Kidney (tissue), 14 donors: ENCODE measurements around the gene MRTFB. TPM values are rescaled to one million over a fixed set of nuclear protein-coding genes. Genes with fewer than 3 reads are reported as not detected.

Experiments used
- DNase-seq, 5 donors: peaks; one replicate each; pipeline ENCODE4 v3.0.0-alpha.2; 2013 to 2020
- FAIRE-seq: peaks from 2 replicates; lab custom pipeline; 2012; peaks lifted over from hg19 to GRCh38; lab: Jason Lieb, UNC
- H3K27ac ChIP-seq, 2 donors: one replicate each; pipeline ENCODE4 v1.7.0; 2013; ENCODE audit warnings: low read depth in 2 of 2, low read length in 2 of 2, inconsistent platforms in 1 of 2
- H3K27me3 ChIP-seq: one replicate; pipeline ENCODE4 v1.7.1; 2013; ENCODE audit warnings: low read length, inconsistent platforms; ENCODE audit not compliant: control insufficient read depth, insufficient read depth
- H3K36me3 ChIP-seq, 3 donors: one replicate each; pipeline versions ENCODE4 v1.7.0 to v1.7.1; 2013; ENCODE audit warnings: low read length in 3 of 3, control low read depth in 1 of 3, inconsistent platforms in 1 of 3; ENCODE audit not compliant: insufficient read depth in 3 of 3, control insufficient read depth in 2 of 3
- H3K4me1 ChIP-seq, 3 donors: one replicate each; pipeline versions ENCODE4 v1.7.0 to v1.7.1; 2013; ENCODE audit warnings: low read length in 3 of 3, inconsistent platforms in 1 of 3, low read depth in 1 of 3; ENCODE audit not compliant: control insufficient read depth in 2 of 3, insufficient read depth in 2 of 3
- H3K4me3 ChIP-seq, 3 donors: one replicate each; pipeline versions ENCODE4 v1.7.0 to v1.8.1; 2013; ENCODE audit warnings: low read length in 3 of 3, control low read depth in 1 of 3, inconsistent platforms in 1 of 3
- H3K9ac ChIP-seq, 3 donors: one replicate each; pipeline versions ENCODE4 v1.7.0 to v1.7.1; 2013; ENCODE audit warnings: low read length in 3 of 3, control low read depth in 1 of 3, inconsistent platforms in 1 of 3
- H3K9me3 ChIP-seq, 3 donors: one replicate each; pipeline versions ENCODE4 v1.7.0 to v1.7.1; 2013; ENCODE audit warnings: low read length in 3 of 3, control low read depth in 1 of 3, inconsistent platforms in 1 of 3; ENCODE audit not compliant: control insufficient read depth in 2 of 3, insufficient read depth in 1 of 3
- intact Hi-C: fragments of 100-400 bp; cut with DNase I; formaldehyde crosslinking; loops from one replicate; pipeline ENCODE4 v1.11.1; 2022
- polyA plus RNA-seq: library from polyadenylated mRNA; stranded (reverse); fragments of 350-450 nt; fragmentation: Illumina TruSeq; extraction: RNeasy Lipid Tissue Mini Kit (QIAGEN cat#74804); gene quantifications from one replicate; pipeline ENCODE4 v1.2.3, GENCODE V29; 2014; ENCODE audit warnings: low read depth, low replicate concordance; ENCODE audit not compliant: insufficient read depth
- total RNA-seq: library from RNA; stranded (reverse); fragmentation: NEBNext Ultra II Directional; extraction: Animal tissue kit (Norgen Biotek cat#: 25700); gene quantifications from one replicate; pipeline ENCODE4 v1.2.1, GENCODE V29; 2021
- TF ChIP-seq, protein P1 (sequence below): IDR thresholded peaks from 3 replicates; pipeline ENCODE4 v1.5.1; 2012; ENCODE audit warnings: mild to moderate bottlenecking, moderate library complexity, borderline replicate concordance; ENCODE audit not compliant: insufficient read depth; ENCODE audit errors: extremely low read depth
- donor health status: control.
- donor health status: control.
- donor health status: control.
- donor health status: control.
- donor health status: control.
- donor health status: DM: yes; HTN: yes; CAD: no.
- donor health status: Normal renal cell carcinoma (clear cell type).

Gene MRTFB
- total and polyA plus RNA-seq, 2 donors from 2014 or later: 5.1 to 51.0 TPM

DNA sequence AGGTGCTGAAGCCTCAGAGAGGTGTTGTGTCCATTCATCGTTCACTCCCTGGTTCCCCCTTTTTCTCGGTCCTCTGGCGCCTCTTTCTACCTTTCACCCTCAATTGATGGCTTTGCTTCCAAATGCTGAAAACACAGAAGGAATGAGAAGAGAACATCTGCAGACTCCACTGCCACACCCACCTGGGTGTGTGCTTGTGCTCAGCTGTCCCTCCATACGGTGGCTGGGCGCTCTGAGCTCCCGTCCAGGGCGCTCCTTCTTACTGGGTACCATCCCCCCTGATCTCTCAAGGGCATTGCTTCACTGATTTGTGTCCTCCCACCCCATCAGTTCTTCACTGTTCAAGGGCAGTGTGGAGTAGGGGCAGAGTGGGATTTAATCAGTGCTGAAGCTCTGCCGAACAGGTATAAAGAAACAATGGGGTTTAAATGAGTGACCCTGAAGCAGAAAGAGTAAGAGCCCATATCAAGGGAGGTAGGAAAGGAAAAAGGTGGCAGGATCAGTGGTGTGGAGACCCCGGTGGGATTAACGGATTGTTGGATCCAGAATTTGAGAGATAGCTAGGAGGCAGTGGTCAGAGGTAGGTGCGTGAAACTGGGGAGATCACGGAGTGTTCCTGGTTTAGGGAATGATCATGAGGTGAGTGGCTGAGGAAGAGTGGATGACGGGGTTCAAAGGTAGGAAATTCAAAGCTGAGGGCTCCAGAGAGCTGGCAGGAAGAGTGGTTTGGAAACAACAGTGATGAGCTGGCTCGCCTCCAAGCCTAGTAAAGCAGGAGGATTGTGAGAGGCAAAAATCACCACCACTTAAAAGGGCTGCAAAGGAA, 40.8 kb downstream of the MRTFB start:
- H3K9me3 ChIP-seq: no peaks in the 10 kb centered on the region
- DNase-seq (no peak), FAIRE-seq (no peak)
- TF ChIP-seq, protein P1, sequence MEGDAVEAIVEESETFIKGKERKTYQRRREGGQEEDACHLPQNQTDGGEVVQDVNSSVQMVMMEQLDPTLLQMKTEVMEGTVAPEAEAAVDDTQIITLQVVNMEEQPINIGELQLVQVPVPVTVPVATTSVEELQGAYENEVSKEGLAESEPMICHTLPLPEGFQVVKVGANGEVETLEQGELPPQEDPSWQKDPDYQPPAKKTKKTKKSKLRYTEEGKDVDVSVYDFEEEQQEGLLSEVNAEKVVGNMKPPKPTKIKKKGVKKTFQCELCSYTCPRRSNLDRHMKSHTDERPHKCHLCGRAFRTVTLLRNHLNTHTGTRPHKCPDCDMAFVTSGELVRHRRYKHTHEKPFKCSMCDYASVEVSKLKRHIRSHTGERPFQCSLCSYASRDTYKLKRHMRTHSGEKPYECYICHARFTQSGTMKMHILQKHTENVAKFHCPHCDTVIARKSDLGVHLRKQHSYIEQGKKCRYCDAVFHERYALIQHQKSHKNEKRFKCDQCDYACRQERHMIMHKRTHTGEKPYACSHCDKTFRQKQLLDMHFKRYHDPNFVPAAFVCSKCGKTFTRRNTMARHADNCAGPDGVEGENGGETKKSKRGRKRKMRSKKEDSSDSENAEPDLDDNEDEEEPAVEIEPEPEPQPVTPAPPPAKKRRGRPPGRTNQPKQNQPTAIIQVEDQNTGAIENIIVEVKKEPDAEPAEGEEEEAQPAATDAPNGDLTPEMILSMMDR: no peak
- H3K27me3 ChIP-seq: no peaks in the 10 kb centered on the region
- H3K9ac ChIP-seq: no peak overlapping the region
- H3K27ac ChIP-seq: peak overlapping the region; percentile 22 to 28
- no peak overlapping the region for H3K4me3 ChIP-seq
- intact Hi-C loops: no loop called here
- H3K36me3 ChIP-seq: no peaks in the 10 kb centered on the region
- H3K4me1 ChIP-seq: peaks cover 0 to 31% (median 19%) of the 10 kb centered on the region in 3 donors

DNA sequence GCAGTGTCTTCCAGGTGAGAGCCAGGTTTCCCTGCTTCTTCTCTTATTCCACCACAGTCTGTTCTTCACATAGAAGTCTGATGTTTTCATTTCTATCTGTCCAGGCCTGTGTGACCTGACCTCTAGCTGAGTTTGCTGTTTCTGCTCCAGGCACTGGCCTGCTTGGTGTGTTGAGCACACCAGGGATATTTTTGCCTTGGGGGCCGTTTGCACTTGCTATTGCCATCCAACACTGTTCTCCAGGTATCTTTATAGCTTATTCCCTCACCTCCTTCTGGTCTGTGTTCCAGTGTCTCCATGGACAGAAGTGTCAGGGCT, 41.4 kb downstream of the MRTFB start:
- FAIRE-seq (no peak), DNase-seq (no peak)
- Histone ChIP-seq H3K36me3 (no peaks in the 10 kb centered on the region), H3K27me3 (no peaks in the 10 kb centered on the region), H3K9ac (no peak overlapping the region), H3K4me3 (no peak overlapping the region), H3K4me1 (peaks cover 0 to 31% (median 19%) of the 10 kb centered on the region in 3 donors), H3K9me3 (no peaks in the 10 kb centered on the region), H3K27ac (no peak overlapping the region)
- intact Hi-C loops: no loop called here
- TF ChIP-seq, protein P1: no peak

DNA sequence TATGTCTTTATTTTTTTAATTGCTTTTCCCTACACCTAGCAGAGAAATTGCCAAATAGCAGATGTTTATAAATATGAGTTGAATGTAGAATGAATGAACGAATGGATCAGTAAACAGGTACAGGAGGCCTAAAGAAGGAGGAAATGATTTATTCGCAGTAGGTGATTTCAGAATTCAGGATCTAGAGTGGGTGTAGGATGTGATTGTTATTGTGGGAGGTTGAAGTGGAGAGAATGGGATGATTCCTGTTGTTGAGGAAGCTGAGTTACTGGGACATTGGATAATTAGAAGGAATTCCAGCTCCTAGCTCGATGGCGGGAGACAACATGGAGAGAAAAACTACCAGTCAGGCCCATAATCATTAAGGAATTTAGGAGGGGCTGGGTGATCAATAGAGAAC, 42.2 kb downstream of the MRTFB start:
- TF ChIP-seq, protein P1: no peak
- DNase-seq (no peak), FAIRE-seq (no peak)
- no peak overlapping the region for H3K27ac ChIP-seq
- no peaks in the 10 kb centered on the region for H3K9me3 ChIP-seq
- H3K9ac ChIP-seq: no peak overlapping the region
- no peaks in the 10 kb centered on the region for H3K27me3 ChIP-seq
- H3K4me1 ChIP-seq: peaks cover 0 to 26% (median 16%) of the 10 kb centered on the region in 3 donors
- H3K4me3 ChIP-seq: no peak overlapping the region
- intact Hi-C loops: no loop called here
- no peaks in the 10 kb centered on the region for H3K36me3 ChIP-seq
